GM12878 (cell line): ENCODE data around the gene AFAP1L2. TPM values are rescaled to one million over a fixed set of nuclear protein-coding genes. Genes with fewer than 3 reads are reported as not detected.

Experiments used
- ATAC-seq: fragments of 200-7000 bp; cut with Tn5 transposase; 3 replicates; pipeline ENCODE4 v1.9.1; 2020; ENCODE audit warnings: mild to moderate bottlenecking, moderate library complexity
- BruUV-seq: library from RNA; stranded (reverse); fragments of 400-500 nt; replicated peaks from 2 replicates; lab custom pipeline; 2021; lab: Mats Ljungman, UMichigan
- CTCF ChIA-PET: fragments of 300-600 bp; sonication (Branson Sonifier 250); formaldehyde crosslinking; extraction: SDS; loops from one replicate; lab custom pipeline; 2021; ENCODE audit warnings: inconsistent platforms; lab: Yijun Ruan, JAX
- POLR2A ChIA-PET: fragments of 350-600 bp; formaldehyde crosslinking; extraction: SDS; loops from one replicate; lab custom pipeline; 2021; ENCODE audit warnings: inconsistent platforms; lab: Charles Lee
- RAD21 ChIA-PET: fragments of 300-600 bp; sonication (Branson Sonifier 250); formaldehyde crosslinking; loops from one replicate; lab custom pipeline; 2023; ENCODE audit warnings: antibody characterized with exemption; ENCODE audit not compliant: unreplicated experiment; lab: Charles Lee
- SMC1A ChIA-PET: fragments of 300-600 bp; sonication (Branson Sonifier 250); formaldehyde crosslinking; loops from one replicate; lab custom pipeline; 2023; ENCODE audit not compliant: unreplicated experiment, uncharacterized antibody; lab: Charles Lee
- DNase-seq: peaks from one replicate; pipeline ENCODE4 v3.0.0-alpha.2; 2011; ENCODE audit warnings: low read depth, low spot score
- FAIRE-seq: peaks from 3 replicates; lab custom pipeline; 2011; peaks lifted over from hg19 to GRCh38; lab: Jason Lieb, UNC
- H2AFZ ChIP-seq: 2 replicates; pipeline ENCODE4 v1.6.0; 2011; ENCODE audit warnings: low read depth, low read length, control low read depth; ENCODE audit not compliant: control insufficient read depth
- H3K27ac ChIP-seq: 2 replicates; pipeline ENCODE4 v1.5.1; 2011; ENCODE audit warnings: control low read depth; ENCODE audit not compliant: control insufficient read depth, insufficient read depth
- H3K27me3 ChIP-seq, 2 experiments: replicated peaks in 1 of 2; 2 replicates each; pipeline versions ENCODE4 v1.6.0 to v1.6.1; 2011; ENCODE audit warnings: low read length in 1 of 2; ENCODE audit not compliant: control insufficient read depth in 2 of 2, insufficient read depth in 2 of 2
- H3K36me3 ChIP-seq, 2 experiments: 2 replicates each; pipeline ENCODE4 v1.5.1; 2011; ENCODE audit warnings: low read length in 1 of 2; ENCODE audit not compliant: control insufficient read depth in 2 of 2, insufficient read depth in 2 of 2
- H3K4me1 ChIP-seq: 2 replicates; pipeline ENCODE4 v1.6.1; 2011; ENCODE audit warnings: mild to moderate bottlenecking, low read length, moderate library complexity, mixed read lengths; ENCODE audit not compliant: control insufficient read depth, insufficient read depth
- H3K4me2 ChIP-seq: 2 replicates; pipeline ENCODE4 v1.6.0; 2011; ENCODE audit warnings: control low read depth; ENCODE audit not compliant: control insufficient read depth, insufficient read depth
- H3K4me3 ChIP-seq: fragments of 200-600 bp; sonication (generic); 2 replicates; pipeline ENCODE4 v1.5.1; 2016
- H3K79me2 ChIP-seq: 2 replicates; pipeline ENCODE4 v1.6.0; 2011; ENCODE audit warnings: low read length; ENCODE audit not compliant: control insufficient read depth, insufficient read depth
- H3K9ac ChIP-seq: 2 replicates; pipeline ENCODE4 v1.8.0; 2011; ENCODE audit warnings: low read length, control low read depth, mixed read lengths; ENCODE audit not compliant: control insufficient read depth, insufficient read depth
- H3K9me3 ChIP-seq: replicated peaks from 3 replicates; pipeline ENCODE4 v1.5.1; 2011; ENCODE audit warnings: mild to moderate bottlenecking, low read length; ENCODE audit not compliant: control insufficient read depth, insufficient read depth
- H4K20me1 ChIP-seq: 2 replicates; pipeline ENCODE4 v1.6.0; 2011; ENCODE audit not compliant: control insufficient read depth, insufficient read depth
- CEBPB ChIP-seq, 2 experiments: fragments of 150-350 bp in 1 of 2; IDR thresholded peaks; 2 replicates each; pipeline ENCODE4 v1.6.1; 2012 to 2014; ENCODE audit warnings: low read depth in 2 of 2, low read length in 2 of 2, borderline replicate concordance in 1 of 2, inconsistent platforms in 1 of 2
- SIN3A ChIP-seq: IDR thresholded peaks from 2 replicates; pipeline ENCODE4 v1.6.1; 2012; ENCODE audit warnings: low read depth, low read length, improper control_type of control experiment
- WGBS: methylation state at CpG from one replicate; pipeline ENCODE4 v1.1.6; 2016; ENCODE audit warnings: low lambda C conversion rate; ENCODE audit not compliant: insufficient replicate concordance, insufficient coverage; ENCODE audit errors: missing lambda C conversion rate; 5-methylcytosine and 5-hydroxymethylcytosine counted together
- in situ Hi-C: fragments of 300-500 bp; cut with MboI; formaldehyde crosslinking; loops from 9 replicates; pipeline ENCODE4 v1.14.3; 2018; ENCODE audit warnings: mixed read lengths
- intact Hi-C: fragments of 100-400 bp; cut with micrococcal nuclease; formaldehyde crosslinking; loops from one replicate; pipeline ENCODE4 v1.14.2; 2022; ENCODE audit not compliant: unreplicated experiment
- polyA plus RNA-seq, 11 experiments: library from polyadenylated mRNA; depleted of rRNA in 4 of 11; unstranded in 6 of 11; stranded (reverse) in 5 of 11; fragments of >200 nt; fragmentation: Nextera tagmentation in 4 of 11; fragmentation: Illumina TruSeq in 1 of 11; extraction: Ambion mirVana in 4 of 11; extraction: Trizol in 1 of 11; gene quantifications; 1 replicate in 1 of 11; 2 replicates in 10 of 11; pipeline versions ENCODE4 v1.2.1 to v1.2.3, GENCODE V29; 2011 to 2016; ENCODE audit warnings: inconsistent platforms in 2 of 11, missing spikeins in 2 of 11, low read depth in 1 of 11
- total RNA-seq, 4 experiments: library from RNA; depleted of rRNA in 3 of 4; stranded (reverse); fragments of >200 nt in 3 of 4; fragmentation: Illumina TruSeq in 1 of 4; extraction: Trizol in 1 of 4; gene quantifications; 2 replicates each; pipeline versions ENCODE4 v1.2.1 to v1.2.3, GENCODE V29; 2013 to 2021
- TF ChIP-seq, protein P1 (sequence below): fragments of 450-650 bp; IDR thresholded peaks from 2 replicates; pipeline ENCODE4 v1.6.1; 2016; ENCODE audit warnings: mild to moderate bottlenecking, moderate library complexity, borderline replicate concordance

The AFAP1L2 gene
- total and polyA plus RNA-seq, 10 of the 15 experiments (the other 5 are each of a cell fraction or from before 2014, with no cell fraction given) = 0.03 to 4.0 (median 0.34) TPM

DNA sequence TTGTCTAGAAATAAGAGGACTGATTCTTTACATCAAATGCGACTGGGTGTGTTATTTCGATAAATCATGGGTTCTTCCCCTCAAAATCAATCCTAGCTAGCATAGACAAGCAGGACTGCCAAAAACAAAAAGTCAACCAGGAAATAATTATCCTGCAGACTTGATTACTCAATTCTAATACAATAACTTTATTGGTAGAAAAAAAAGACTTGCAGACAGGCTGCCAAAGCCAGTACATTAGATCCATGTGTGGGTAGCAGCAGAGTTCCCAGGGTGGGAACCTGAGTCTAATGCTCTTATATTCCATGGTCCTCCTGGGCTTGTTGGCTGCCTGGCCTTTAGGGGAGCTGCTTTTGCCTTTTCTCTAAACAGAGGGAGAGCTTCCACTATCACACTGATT is 7.8 kb downstream of the AFAP1L2 start:
- POLR2A ChIA-PET = no interaction called here
- Histone ChIP-seq H3K9me3 (no peaks in the 10 kb centered on the region; the same call in 2 of the 3 replicates), H3K27ac (peak overlapping the region; percentile 28), H3K79me2 (no peaks in the 10 kb centered on the region), H3K27me3 (no peaks in the 10 kb centered on the region), H3K4me2 (0 out of 2 replicates have a peak overlapping the region, but pooled peaks have one; percentile 52), H3K4me3 (no peak overlapping the region), H4K20me1 (no peaks in the 10 kb centered on the region), H2AFZ (no peak overlapping the region), H3K4me1 (peaks cover 18% of the 10 kb centered on the region), H3K36me3 (no peaks in the 10 kb centered on the region), H3K9ac (0 out of 2 replicates have a peak overlapping the region, but pooled peaks have one; percentile 9)
- in situ Hi-C loops (no loop called here), intact Hi-C loops (no loop called here)
- RAD21 ChIA-PET = interaction anchor here (1.8 to 5.3 kb wide), 3 partner anchors 9 to 62 kb away, joined by 7 to 27 read pairs (median 7); no protein-coding TSS in a partner anchor
- no peak for DNase-seq
- SMC1A ChIA-PET = interaction anchor here (1.2 to 3.7 kb wide), 5 partner anchors 8 to 93 kb away, joined by 3 to 26 read pairs (median 11); no protein-coding TSS in a partner anchor
- no TSS peak for BruUV-seq
- 55% methylated on average over 2 of the region's 2 CpGs for WGBS
- CTCF ChIA-PET = interaction anchor here (5.7 kb wide), 1 partner anchor 93 kb away, joined by 25 read pairs; no protein-coding TSS in a partner anchor
- no peak for ATAC-seq
- no peak for TF ChIP-seq SIN3A
- no peak for TF ChIP-seq CEBPB (IDR thresholded peaks at IDR 0.05; ENCODE audit: borderline replicate concordance in 1 of 2, low read depth in 2 of 2, low read length in 2 of 2)
- TF ChIP-seq, protein P1, sequence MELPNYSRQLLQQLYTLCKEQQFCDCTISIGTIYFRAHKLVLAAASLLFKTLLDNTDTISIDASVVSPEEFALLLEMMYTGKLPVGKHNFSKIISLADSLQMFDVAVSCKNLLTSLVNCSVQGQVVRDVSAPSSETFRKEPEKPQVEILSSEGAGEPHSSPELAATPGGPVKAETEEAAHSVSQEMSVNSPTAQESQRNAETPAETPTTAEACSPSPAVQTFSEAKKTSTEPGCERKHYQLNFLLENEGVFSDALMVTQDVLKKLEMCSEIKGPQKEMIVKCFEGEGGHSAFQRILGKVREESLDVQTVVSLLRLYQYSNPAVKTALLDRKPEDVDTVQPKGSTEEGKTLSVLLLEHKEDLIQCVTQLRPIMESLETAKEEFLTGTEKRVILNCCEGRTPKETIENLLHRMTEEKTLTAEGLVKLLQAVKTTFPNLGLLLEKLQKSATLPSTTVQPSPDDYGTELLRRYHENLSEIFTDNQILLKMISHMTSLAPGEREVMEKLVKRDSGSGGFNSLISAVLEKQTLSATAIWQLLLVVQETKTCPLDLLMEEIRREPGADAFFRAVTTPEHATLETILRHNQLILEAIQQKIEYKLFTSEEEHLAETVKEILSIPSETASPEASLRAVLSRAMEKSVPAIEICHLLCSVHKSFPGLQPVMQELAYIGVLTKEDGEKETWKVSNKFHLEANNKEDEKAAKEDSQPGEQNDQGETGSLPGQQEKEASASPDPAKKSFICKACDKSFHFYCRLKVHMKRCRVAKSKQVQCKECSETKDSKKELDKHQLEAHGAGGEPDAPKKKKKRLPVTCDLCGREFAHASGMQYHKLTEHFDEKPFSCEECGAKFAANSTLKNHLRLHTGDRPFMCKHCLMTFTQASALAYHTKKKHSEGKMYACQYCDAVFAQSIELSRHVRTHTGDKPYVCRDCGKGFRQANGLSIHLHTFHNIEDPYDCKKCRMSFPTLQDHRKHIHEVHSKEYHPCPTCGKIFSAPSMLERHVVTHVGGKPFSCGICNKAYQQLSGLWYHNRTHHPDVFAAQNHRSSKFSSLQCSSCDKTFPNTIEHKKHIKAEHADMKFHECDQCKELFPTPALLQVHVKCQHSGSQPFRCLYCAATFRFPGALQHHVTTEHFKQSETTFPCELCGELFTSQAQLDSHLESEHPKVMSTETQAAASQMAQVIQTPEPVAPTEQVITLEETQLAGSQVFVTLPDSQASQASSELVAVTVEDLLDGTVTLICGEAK = peak; percentile 78
- FAIRE-seq = no peak
